Endodermal cell (in vitro differentiated cells): ENCODE data around the gene LIN7C. TPM values are rescaled to one million over a fixed set of nuclear protein-coding genes. Genes with fewer than 3 reads are reported as not detected.

ENCODE experiments used
- DNase-seq: peaks from one replicate; pipeline ENCODE4 v3.0.0-alpha.2; 2017
- H3K27ac ChIP-seq: 2 replicates; pipeline ENCODE4 v1.5.1; 2013; ENCODE audit warnings: mild to moderate bottlenecking, low read depth, low read length, moderate library complexity
- H3K27me3 ChIP-seq: 2 replicates; pipeline ENCODE4 v1.6.1; 2013; ENCODE audit warnings: mild to moderate bottlenecking, low read length, moderate library complexity; ENCODE audit not compliant: insufficient read depth, control insufficient read depth, poor library complexity, severe bottlenecking
- H3K36me3 ChIP-seq: 2 replicates; pipeline ENCODE4 v1.7.0; 2013; ENCODE audit warnings: mild to moderate bottlenecking, low read length, moderate library complexity; ENCODE audit not compliant: control insufficient read depth, insufficient read depth
- H3K4me1 ChIP-seq: one replicate; pipeline ENCODE4 v1.7.0; 2013; ENCODE audit warnings: low read length; ENCODE audit not compliant: control insufficient read depth, insufficient read depth
- H3K4me3 ChIP-seq: 2 replicates; pipeline ENCODE4 v1.5.1; 2013; ENCODE audit warnings: mild to moderate bottlenecking, low read length, moderate library complexity
- H3K9ac ChIP-seq: 2 replicates; pipeline ENCODE4 v1.6.1; 2013; ENCODE audit warnings: mild to moderate bottlenecking, low read length, moderate library complexity; ENCODE audit not compliant: poor library complexity, severe bottlenecking; ENCODE audit errors: extremely low read depth
- H3K9me3 ChIP-seq: 2 replicates; pipeline ENCODE4 v1.6.1; 2013; ENCODE audit warnings: mild to moderate bottlenecking, low read length, moderate library complexity; ENCODE audit not compliant: control insufficient read depth
- H3K27ac Mint-ChIP-seq: 2 replicates; pipeline ENCODE4 v1.8.0; 2020; ENCODE audit warnings: mixed read lengths
- H3K27me3 Mint-ChIP-seq: 2 replicates; pipeline ENCODE4 v1.8.0; 2021; ENCODE audit warnings: mild to moderate bottlenecking, mixed read lengths; ENCODE audit not compliant: insufficient read depth
- H3K36me3 Mint-ChIP-seq: 2 replicates; pipeline ENCODE4 v1.8.0; 2020; ENCODE audit warnings: low read depth, mixed read lengths
- H3K4me1 Mint-ChIP-seq: 2 replicates; pipeline ENCODE4 v1.8.0; 2020; ENCODE audit warnings: mixed read lengths
- H3K4me3 Mint-ChIP-seq: 2 replicates; pipeline ENCODE4 v1.8.0; 2020; ENCODE audit warnings: mild to moderate bottlenecking, moderate library complexity, mixed read lengths
- H3K9me3 Mint-ChIP-seq: 2 replicates; pipeline ENCODE4 v1.8.0; 2020; ENCODE audit warnings: mild to moderate bottlenecking, mixed read lengths
- WGBS, 2 experiments: methylation state at CpG; one replicate each; pipeline versions ENCODE4 v1.1.5 to v1.1.7; 2013; ENCODE audit warnings: missing lambda C conversion rate in 2 of 2, mixed read lengths in 1 of 2; ENCODE audit not compliant: insufficient coverage in 1 of 2, insufficient read length in 1 of 2; 5-methylcytosine and 5-hydroxymethylcytosine counted together
- total RNA-seq, 2 donors: library from RNA; stranded (reverse); fragmentation: NEBNext Ultra II Directional in 1 of 2; extraction: Animal tissue kit (Norgen Biotek cat#: 25700) in 1 of 2; gene quantifications; 2 replicates in 1 of 2; 3 replicates in 1 of 2; pipeline ENCODE4 v1.2.1, GENCODE V29; 2021
- TF ChIP-seq, protein P1 (sequence below): fragments of 200-600 bp; sonication (generic); conservative IDR thresholded peaks from 2 replicates; pipeline ENCODE4 v1.5.0; 2021; ENCODE audit warnings: antibody characterized with exemption, mild to moderate bottlenecking

LIN7C gene
- total RNA-seq, 2 donors from 2014 or later = 28.3 to 39.6 TPM

- H3K4me1 ChIP-seq = no peaks in the 10 kb centered on the region
- H3K4me3 Mint-ChIP-seq = no peak overlapping the region
- H3K27ac ChIP-seq = no peak overlapping the region
- H3K4me1 Mint-ChIP-seq = no peaks in the 10 kb centered on the region
- H3K9ac ChIP-seq = no peak overlapping the region
- TF ChIP-seq, protein P1, sequence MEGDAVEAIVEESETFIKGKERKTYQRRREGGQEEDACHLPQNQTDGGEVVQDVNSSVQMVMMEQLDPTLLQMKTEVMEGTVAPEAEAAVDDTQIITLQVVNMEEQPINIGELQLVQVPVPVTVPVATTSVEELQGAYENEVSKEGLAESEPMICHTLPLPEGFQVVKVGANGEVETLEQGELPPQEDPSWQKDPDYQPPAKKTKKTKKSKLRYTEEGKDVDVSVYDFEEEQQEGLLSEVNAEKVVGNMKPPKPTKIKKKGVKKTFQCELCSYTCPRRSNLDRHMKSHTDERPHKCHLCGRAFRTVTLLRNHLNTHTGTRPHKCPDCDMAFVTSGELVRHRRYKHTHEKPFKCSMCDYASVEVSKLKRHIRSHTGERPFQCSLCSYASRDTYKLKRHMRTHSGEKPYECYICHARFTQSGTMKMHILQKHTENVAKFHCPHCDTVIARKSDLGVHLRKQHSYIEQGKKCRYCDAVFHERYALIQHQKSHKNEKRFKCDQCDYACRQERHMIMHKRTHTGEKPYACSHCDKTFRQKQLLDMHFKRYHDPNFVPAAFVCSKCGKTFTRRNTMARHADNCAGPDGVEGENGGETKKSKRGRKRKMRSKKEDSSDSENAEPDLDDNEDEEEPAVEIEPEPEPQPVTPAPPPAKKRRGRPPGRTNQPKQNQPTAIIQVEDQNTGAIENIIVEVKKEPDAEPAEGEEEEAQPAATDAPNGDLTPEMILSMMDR = no peak
- H3K27me3 ChIP-seq = no peaks in the 10 kb centered on the region
- H3K27ac Mint-ChIP-seq = no peak overlapping the region
- WGBS, 2 experiments = 77 to 91% methylated on average over 3 of the region's 3 CpGs
- no peaks in the 10 kb centered on the region for H3K36me3 ChIP-seq
- DNase-seq = no peak
- H3K9me3 Mint-ChIP-seq = no peaks in the 10 kb centered on the region
- H3K9me3 ChIP-seq = no peaks in the 10 kb centered on the region
- H3K36me3 Mint-ChIP-seq = no peaks in the 10 kb centered on the region
- peaks cover 7% of the 10 kb centered on the region for H3K27me3 Mint-ChIP-seq
- H3K4me3 ChIP-seq = no peak overlapping the region
Observed at GRCh38 chr11:27545035-27545434, 38.5 kb upstream of the LIN7C start.

DNA sequence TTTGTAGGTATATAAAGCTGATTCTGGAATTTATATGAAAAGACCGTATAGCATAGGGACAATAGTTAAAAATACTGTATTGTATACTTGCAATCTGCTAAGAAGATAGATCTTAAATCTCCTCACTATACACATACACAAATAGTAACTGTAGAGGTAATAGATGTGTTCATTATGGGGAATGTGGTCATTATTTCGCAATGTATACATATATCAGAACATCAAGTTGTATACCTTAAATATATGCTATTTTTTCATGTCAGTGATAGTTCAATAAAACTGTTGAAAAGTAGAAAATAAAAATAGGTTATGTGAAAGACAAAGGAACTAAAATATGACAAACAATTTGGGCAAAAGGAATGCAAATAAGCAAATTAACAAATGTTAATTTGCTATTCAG lies 35.2 kb upstream of the LIN7C start:
- no peaks in the 10 kb centered on the region for H3K9me3 Mint-ChIP-seq
- Histone ChIP-seq H3K9ac (no peak overlapping the region), H3K4me1 (no peaks in the 10 kb centered on the region), H3K27ac (no peak overlapping the region), H3K36me3 (no peaks in the 10 kb centered on the region), H3K4me3 (no peak overlapping the region), H3K9me3 (no peaks in the 10 kb centered on the region), H3K27me3 (no peaks in the 10 kb centered on the region)
- H3K36me3 Mint-ChIP-seq = no peaks in the 10 kb centered on the region
- peaks cover 7% of the 10 kb centered on the region for H3K4me1 Mint-ChIP-seq
- no peak overlapping the region for H3K4me3 Mint-ChIP-seq
- peaks cover 2% of the 10 kb centered on the region for H3K27me3 Mint-ChIP-seq
- TF ChIP-seq, protein P1 = no peak
- H3K27ac Mint-ChIP-seq = no peak overlapping the region
- WGBS, 2 experiments = no CpG with 5 or more reads among the region's 2 CpGs
- DNase-seq = no peak

GRCh38 chr11:27540051-27540450 lies 33.5 kb upstream of the LIN7C start:
- Histone ChIP-seq H3K9ac (no peak overlapping the region), H3K36me3 (no peaks in the 10 kb centered on the region), H3K27me3 (no peaks in the 10 kb centered on the region), H3K4me3 (no peak overlapping the region), H3K4me1 (no peaks in the 10 kb centered on the region), H3K27ac (no peak overlapping the region), H3K9me3 (no peaks in the 10 kb centered on the region)
- no peak overlapping the region for H3K4me3 Mint-ChIP-seq
- no peaks in the 10 kb centered on the region for H3K9me3 Mint-ChIP-seq
- H3K4me1 Mint-ChIP-seq = peaks cover 7% of the 10 kb centered on the region
- no peak for DNase-seq
- TF ChIP-seq, protein P1 = no peak
- H3K36me3 Mint-ChIP-seq = no peaks in the 10 kb centered on the region
- H3K27ac Mint-ChIP-seq = no peak overlapping the region
- H3K27me3 Mint-ChIP-seq = peaks cover 2% of the 10 kb centered on the region
